Body of pancreas (tissue), 4 donors: Measurements from ENCODE around the gene MICU1. TPM values are rescaled to one million over a fixed set of nuclear protein-coding genes. Genes with fewer than 3 reads are reported as not detected.
"Not testable (repeated sequence)": the region's sequence is repeated elsewhere in the genome, so short reads cannot be mapped to it uniquely, and the experiment has no call there.

Source experiments
- ATAC-seq: fragments of 150-250 bp; one replicate; pipeline ENCODE4 v1.9.1; 2016
- DNase-seq, 4 donors: peaks; one replicate each; pipeline ENCODE4 v3.0.0-alpha.2; 2019
- H3K27ac ChIP-seq, 4 donors: fragments of 200-600 bp; sonication (generic); 1 replicate in 3 of 4; 2 replicates in 1 of 4; pipeline versions ENCODE4 v1.5.1 to v1.6.1; 2016 to 2019; ENCODE audit warnings: mild to moderate bottlenecking in 1 of 4, mixed read lengths in 1 of 4, moderate library complexity in 1 of 4
- H3K27me3 ChIP-seq, 2 donors: fragments of 200-600 bp; sonication (generic); one replicate each; pipeline ENCODE4 v1.6.0; 2016; ENCODE audit warnings: mild to moderate bottlenecking in 1 of 2
- H3K36me3 ChIP-seq, 2 donors: fragments of 200-600 bp; sonication (generic); replicated peaks in 1 of 2; 2 replicates each; pipeline ENCODE4 v1.5.1; 2016; ENCODE audit warnings: low read depth in 2 of 2; ENCODE audit not compliant: insufficient read depth in 1 of 2
- H3K4me1 ChIP-seq: fragments of 200-600 bp; sonication (generic); one replicate; pipeline ENCODE4 v1.6.0; 2016
- H3K4me3 ChIP-seq, 2 donors: fragments of 200-600 bp; sonication (generic); 1 replicate in 1 of 2; 2 replicates in 1 of 2; pipeline ENCODE4 v1.5.1; 2016 to 2019
- H3K9me3 ChIP-seq, 3 donors: fragments of 200-600 bp; sonication (generic); 1 replicate in 2 of 3; 2 replicates in 1 of 3; pipeline ENCODE4 v1.5.1; 2016
- POLR2A ChIP-seq, 3 donors: fragments of 450-650 bp; IDR thresholded peaks; one replicate each; pipeline ENCODE4 v1.6.1; 2016; ENCODE audit warnings: antibody characterized with exemption in 3 of 3, mild to moderate bottlenecking in 2 of 3
- WGBS, 2 donors: methylation state at CpG; one replicate each; pipeline ENCODE4 v1.1.5; 2017; 5-methylcytosine and 5-hydroxymethylcytosine counted together
- intact Hi-C: fragments of 100-400 bp; cut with DNase I; formaldehyde crosslinking; loops from one replicate; pipeline ENCODE4 v1.15.1; 2023
- total RNA-seq, 2 donors: library from RNA; depleted of rRNA; stranded (reverse); fragments of >200 nt; gene quantifications; one replicate each; pipeline ENCODE4 v1.1.0, GENCODE V29; 2016
- TF ChIP-seq, protein P1 (sequence below), 7 experiments: fragments of 450-650 bp in 4 of 7; fragments of 200-600 bp in 3 of 7; sonication (generic) in 3 of 7; IDR thresholded peaks; one replicate each; pipeline ENCODE4 v1.5.1; 2016 to 2019; ENCODE audit warnings: antibody characterized with exemption in 7 of 7

Gene MICU1
- total RNA-seq, 2 donors from 2014 or later, result 14.0 to 23.1 TPM

DNA sequence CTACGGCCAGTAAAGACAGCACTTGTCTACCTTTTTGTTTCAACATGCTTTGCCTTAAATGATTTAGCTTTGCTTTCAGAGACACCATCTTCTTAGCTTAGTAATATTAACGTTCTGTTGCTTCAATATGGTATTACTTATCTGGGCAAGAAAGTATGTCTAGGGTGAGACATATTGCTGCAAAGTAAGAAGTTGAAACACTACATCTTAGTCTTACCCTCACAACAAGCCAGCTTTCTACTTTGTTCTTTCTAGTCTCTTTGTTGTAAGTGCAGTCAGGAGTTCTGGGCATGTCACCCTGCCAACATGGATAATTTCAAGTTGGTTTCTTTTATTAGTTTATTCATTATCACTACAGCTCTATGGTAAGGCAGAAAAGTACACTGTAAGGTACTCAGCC lies 148.4 kb downstream of the MICU1 start:
- H3K4me3 ChIP-seq, result no peak overlapping the region
- no peak overlapping the region for H3K27ac ChIP-seq
- no peaks in the 10 kb centered on the region for H3K4me1 ChIP-seq
- TF ChIP-seq POLR2A (IDR thresholded peaks at IDR 0.05), result no peak
- TF ChIP-seq, protein P1, sequence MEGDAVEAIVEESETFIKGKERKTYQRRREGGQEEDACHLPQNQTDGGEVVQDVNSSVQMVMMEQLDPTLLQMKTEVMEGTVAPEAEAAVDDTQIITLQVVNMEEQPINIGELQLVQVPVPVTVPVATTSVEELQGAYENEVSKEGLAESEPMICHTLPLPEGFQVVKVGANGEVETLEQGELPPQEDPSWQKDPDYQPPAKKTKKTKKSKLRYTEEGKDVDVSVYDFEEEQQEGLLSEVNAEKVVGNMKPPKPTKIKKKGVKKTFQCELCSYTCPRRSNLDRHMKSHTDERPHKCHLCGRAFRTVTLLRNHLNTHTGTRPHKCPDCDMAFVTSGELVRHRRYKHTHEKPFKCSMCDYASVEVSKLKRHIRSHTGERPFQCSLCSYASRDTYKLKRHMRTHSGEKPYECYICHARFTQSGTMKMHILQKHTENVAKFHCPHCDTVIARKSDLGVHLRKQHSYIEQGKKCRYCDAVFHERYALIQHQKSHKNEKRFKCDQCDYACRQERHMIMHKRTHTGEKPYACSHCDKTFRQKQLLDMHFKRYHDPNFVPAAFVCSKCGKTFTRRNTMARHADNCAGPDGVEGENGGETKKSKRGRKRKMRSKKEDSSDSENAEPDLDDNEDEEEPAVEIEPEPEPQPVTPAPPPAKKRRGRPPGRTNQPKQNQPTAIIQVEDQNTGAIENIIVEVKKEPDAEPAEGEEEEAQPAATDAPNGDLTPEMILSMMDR (IDR thresholded peaks at IDR 0.05), result no peak
- no peaks in the 10 kb centered on the region for H3K9me3 ChIP-seq
- no peaks in the 10 kb centered on the region for H3K27me3 ChIP-seq
- peaks cover 0 to 8% of the 10 kb centered on the region in 2 donors for H3K36me3 ChIP-seq
- no peak for ATAC-seq
- intact Hi-C loops, result no loop called here
- WGBS, 2 donors, result 80% methylated on average over 2 of the region's 2 CpGs
- DNase-seq, result no peak

DNA sequence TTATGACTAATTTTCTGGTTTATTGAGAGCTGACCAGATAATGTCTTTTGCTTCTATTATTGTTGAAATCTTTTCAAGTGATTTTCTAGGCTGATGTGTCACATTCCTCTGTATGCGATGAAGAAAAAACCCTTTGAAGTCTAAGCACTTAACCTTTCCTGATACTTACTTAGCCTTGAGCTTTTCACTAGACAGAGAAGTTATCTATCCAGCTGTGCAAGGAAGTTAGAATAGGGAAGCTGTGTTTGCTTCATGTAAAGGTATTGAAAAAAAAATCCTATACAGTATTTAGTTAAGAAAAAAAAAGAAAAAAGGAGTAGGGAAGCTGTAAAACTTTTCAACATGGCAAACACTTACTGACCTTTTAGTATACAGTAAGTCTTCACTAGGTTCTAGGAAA lies 153.6 kb downstream of the MICU1 start:
- ATAC-seq (no peak), DNase-seq (no peak)
- Histone ChIP-seq H3K4me1 (no peaks in the 10 kb centered on the region), H3K27me3 (no peaks in the 10 kb centered on the region), H3K27ac (no peak overlapping the region), H3K9me3 (no peaks in the 10 kb centered on the region), H3K4me3 (no peak overlapping the region), H3K36me3 (peaks cover 0 to 8% of the 10 kb centered on the region in 2 donors)
- WGBS, 2 donors, result 100% methylated on average over 1 of the region's 1 CpG
- TF ChIP-seq POLR2A (IDR thresholded peaks at IDR 0.05), result no peak
- TF ChIP-seq, protein P1 (IDR thresholded peaks at IDR 0.05), result no peak
- intact Hi-C loops, result no loop called here

DNA sequence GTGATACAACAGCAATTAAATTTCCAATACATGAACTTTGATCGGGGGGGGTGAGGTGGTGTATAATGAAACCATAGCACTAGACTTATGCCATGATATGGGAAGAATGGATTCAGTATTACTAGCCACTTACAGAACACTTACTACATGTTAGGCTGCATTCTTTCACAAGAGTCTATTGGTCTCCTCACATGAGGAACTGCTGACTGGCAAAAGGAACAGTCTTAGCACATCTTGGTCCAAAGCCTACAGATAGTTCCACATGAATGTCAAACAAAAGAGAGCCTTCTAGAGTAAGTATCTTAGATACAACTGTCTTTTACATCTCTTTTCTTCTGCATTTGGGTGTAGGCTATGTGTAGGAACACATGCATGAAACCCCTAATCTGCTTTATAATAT lies 155.2 kb downstream of the MICU1 start:
- H3K36me3 ChIP-seq, result peaks cover 0 to 1% of the 10 kb centered on the region in 2 donors
- no peak overlapping the region for H3K27ac ChIP-seq

DNA sequence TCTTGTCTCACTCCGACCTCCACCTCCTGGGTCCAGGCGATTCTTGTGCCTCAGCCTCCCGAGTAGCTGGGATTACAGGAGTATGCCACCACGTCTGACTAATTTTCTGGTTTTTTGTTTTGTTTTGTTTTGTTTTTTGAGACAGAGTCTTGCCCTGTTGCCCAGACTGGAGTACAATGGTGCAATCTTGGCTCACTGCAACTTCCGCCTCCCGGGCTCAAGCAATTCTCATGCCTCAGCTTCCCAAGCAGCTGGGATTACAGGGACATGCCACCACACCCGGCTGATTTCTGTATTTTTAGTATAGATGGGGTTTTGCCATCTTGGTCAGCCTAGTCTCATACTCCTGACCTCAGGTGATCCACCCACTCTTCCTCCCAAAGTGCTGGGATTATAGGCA lies 158.8 kb downstream of the MICU1 start:
- ATAC-seq, H3K27ac ChIP-seq, H3K9me3 ChIP-seq, intact Hi-C loops, DNase-seq, H3K4me1 ChIP-seq, H3K36me3 ChIP-seq, H3K4me3 ChIP-seq, H3K27me3 ChIP-seq: not testable (repeated sequence)
- 94% methylated on average over 7 of the region's 7 CpGs for WGBS, 2 donors

More for the DNA sequence above, 155.2 kb downstream of the MICU1 start:
- Histone ChIP-seq H3K4me1 (no peaks in the 10 kb centered on the region), H3K27me3 (no peaks in the 10 kb centered on the region), H3K4me3 (no peak overlapping the region), H3K9me3 (no peaks in the 10 kb centered on the region)
- ATAC-seq (no peak), DNase-seq (no peak)
- WGBS, 2 donors, result 91 to 95% methylated on average over 1 of the region's 1 CpG
- TF ChIP-seq, protein P1 (IDR thresholded peaks at IDR 0.05), result no peak
- no peak for TF ChIP-seq POLR2A (IDR thresholded peaks at IDR 0.05)
- intact Hi-C loops, result no loop called here

DNA sequence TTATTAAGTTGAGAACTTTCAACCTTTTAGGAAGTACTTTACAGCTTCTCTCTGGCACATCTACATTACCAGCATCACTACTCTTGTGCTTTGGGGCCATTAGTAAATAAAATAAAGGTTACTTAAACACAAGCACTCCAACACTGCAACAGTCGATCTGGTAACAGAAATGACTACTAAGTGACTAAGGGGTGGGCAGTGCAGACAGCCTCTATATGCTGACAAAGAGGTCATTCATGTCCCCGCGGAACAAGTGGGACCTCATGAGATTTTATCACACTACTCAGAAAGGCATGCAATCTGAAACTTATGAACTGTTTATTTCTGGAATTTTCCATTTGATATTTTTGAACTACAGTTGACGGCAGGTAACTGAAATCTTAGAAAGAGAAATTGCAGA lies 159.9 kb downstream of the MICU1 start:
- ATAC-seq (no peak), DNase-seq (no peak)
- TF ChIP-seq, protein P1 (IDR thresholded peaks at IDR 0.05), result no peak
- TF ChIP-seq POLR2A (IDR thresholded peaks at IDR 0.05), result no peak
- Histone ChIP-seq H3K36me3 (no peaks in the 10 kb centered on the region), H3K4me3 (no peak overlapping the region), H3K9me3 (no peaks in the 10 kb centered on the region), H3K4me1 (no peaks in the 10 kb centered on the region), H3K27me3 (no peaks in the 10 kb centered on the region), H3K27ac (no peak overlapping the region)
- intact Hi-C loops, result no loop called here
- 64 to 76% methylated on average over 4 of the region's 4 CpGs for WGBS, 2 donors
